GM18508 (cell line): ENCODE data around the gene SLC26A8.

Experiments
- ATAC-seq: cut with Tn5 transposase; IDR thresholded peaks from one replicate; pipeline ENCODE4 v1.9.1; 2021; ENCODE audit warnings: moderate number of reproducible peaks; ENCODE audit not compliant: insufficient read depth, unreplicated experiment

SLC26A8 gene, protein sequence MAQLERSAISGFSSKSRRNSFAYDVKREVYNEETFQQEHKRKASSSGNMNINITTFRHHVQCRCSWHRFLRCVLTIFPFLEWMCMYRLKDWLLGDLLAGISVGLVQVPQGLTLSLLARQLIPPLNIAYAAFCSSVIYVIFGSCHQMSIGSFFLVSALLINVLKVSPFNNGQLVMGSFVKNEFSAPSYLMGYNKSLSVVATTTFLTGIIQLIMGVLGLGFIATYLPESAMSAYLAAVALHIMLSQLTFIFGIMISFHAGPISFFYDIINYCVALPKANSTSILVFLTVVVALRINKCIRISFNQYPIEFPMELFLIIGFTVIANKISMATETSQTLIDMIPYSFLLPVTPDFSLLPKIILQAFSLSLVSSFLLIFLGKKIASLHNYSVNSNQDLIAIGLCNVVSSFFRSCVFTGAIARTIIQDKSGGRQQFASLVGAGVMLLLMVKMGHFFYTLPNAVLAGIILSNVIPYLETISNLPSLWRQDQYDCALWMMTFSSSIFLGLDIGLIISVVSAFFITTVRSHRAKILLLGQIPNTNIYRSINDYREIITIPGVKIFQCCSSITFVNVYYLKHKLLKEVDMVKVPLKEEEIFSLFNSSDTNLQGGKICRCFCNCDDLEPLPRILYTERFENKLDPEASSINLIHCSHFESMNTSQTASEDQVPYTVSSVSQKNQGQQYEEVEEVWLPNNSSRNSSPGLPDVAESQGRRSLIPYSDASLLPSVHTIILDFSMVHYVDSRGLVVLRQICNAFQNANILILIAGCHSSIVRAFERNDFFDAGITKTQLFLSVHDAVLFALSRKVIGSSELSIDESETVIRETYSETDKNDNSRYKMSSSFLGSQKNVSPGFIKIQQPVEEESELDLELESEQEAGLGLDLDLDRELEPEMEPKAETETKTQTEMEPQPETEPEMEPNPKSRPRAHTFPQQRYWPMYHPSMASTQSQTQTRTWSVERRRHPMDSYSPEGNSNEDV

DNA sequence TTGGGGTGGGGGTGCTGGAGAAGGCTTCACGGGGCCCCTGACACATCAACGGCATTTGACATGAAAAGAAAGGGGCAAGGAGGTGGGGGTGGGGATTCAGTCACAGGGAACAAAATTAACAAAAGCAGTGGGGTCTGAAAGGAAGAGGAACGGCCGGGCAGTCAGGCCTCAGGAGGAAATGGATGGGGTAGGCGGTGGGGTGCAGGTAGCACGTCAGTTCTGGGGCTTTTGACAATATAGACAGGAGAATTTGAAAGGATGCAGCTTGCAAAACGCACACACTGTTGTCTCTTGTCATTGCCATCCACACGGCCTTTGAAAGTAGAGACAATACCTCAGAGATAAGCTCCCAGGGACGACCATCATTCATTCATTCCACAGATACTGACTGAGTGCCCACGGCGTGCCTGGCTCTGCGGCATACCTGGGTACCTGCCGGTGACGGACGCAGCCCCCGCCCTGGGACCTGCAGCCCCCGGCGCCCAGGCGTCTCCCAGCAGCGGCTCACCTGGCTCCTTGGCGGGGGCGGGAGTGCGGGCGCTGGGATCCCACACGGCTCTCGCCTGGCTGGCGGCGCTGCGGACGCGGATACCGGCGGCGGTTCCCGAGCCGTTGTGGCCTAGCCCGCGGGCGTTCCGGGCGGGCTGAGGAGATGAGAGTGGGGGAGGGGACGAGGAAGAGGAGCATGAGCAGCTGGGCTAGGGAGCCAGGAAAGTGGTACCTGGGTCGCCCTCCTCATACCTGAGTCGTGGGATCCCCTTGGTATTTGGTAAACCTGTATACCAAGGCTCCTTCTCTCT lies at the start of gene SLC26A8:
Gene SLC26A8 (minus strand): TSS at position 646 of the 800 bp plus-strand sequence. CDS start 4,934 bp downstream, outside the sequence.
- no peak for ATAC-seq

DNA sequence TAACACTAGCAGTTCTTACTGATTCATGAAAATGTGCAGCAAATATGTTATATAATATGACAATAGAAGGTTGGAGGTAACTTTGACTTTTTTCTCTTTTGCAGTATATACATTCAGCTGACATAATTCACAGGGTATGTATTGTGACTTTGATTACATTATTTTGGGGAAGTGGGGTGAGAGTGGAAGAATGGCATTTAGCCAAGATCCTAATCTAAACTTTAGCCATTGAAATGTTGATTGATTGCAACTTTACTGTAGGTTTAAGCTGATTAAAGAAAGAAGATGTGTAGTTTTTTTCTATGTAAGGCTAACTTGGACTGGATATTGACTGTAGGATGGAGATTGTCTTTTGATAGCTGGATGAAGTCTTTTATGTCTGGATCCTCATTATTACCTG lies 49.1 kb upstream of the SLC26A8 start:
- no peak for ATAC-seq

DNA sequence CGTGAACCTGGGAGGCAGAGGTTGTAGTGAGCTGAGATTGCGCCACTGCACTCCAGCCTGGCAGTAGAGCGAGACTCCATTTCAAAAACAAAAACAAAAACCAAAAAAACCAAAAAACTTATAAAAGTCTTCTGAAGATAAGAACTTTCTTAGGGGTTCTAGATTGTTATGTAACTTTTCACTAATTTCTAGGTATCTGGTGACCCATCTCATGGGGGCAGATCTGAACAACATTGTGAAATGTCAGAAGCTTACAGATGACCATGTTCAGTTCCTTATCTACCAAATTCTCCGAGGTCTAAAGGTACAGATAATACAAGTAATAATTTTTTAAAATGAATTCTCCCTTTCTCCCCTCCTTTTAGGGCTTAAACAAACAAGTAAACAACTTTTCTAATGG lies 48.2 kb upstream of the SLC26A8 start:
- no peak for ATAC-seq

DNA sequence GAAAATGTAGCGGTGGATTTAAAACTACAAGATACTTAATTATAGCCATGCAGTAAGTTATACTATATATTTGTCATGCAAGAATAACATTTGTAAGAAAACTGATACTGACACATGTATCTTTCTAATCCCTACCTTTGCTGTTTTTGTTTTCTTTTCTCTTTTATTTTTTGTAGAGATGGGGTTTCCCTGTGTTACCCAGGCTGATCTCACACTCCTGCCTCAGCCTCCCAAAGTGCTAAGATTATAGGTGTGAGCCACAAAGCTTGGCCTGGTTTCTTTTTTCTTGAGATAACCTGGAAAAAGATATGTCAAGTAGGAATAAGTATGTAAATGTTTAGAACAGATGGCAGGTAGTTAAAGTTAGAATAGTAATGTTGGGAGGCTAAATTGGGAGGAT lies 47.3 kb upstream of the SLC26A8 start:
- no peak for ATAC-seq

DNA sequence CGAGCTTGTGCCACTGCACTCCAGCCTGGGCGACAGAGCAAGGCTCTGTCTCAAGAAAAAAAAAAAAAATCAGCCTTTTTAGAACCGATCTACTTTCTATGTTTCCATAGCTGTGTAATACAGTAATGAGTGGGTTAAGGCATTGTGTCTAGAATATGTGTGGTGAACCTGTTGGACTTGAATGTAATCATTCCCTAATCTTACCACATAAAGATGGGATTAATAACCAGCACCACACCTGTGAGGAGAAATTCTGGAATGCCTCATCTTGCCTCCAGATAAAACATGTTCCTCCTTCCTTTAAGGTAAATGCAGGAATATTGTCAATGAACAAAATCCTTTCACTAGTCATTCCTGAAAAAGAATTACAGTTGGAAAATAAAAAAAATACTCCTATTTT lies 46.8 kb upstream of the SLC26A8 start:
- no peak for ATAC-seq

DNA sequence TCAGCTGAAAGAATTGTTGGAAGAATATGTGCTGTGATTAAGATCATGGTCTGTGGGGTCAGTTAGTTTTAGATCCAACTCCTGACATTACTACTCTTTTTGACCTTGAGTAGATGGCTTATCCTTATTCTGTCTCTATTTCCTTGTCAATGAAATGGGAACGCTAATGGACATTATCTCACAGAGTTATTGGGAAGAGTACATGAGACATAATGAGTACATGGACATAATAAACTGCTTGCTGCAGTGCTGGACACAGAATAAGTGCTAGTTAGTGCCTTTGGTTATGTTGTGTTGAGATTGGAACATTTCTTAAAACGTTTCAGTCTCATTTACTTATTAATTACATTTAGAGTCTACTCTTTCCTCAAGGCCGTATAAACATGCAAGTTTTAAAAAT lies 45.8 kb upstream of the SLC26A8 start:
- no peak for ATAC-seq

DNA sequence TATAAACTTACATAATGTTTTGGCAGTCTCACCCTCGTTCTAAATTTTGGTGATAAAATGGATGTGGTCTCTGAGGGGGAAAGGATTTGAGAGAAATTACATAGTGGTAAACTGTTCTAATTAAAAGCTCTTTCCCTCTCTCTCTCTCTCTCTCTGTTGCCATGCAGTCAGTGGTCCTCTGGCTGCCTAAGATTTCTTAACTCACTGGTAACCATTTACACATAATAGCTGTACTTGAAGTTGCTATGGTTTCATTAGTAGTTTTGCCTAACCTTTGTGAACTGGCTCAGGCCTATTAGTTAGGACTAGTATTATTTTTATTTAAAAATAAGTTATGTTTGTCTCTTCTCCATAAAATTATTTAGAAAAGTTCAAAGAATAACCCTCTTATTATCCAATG lies 45.1 kb upstream of the SLC26A8 start:
- ATAC-seq, result no peak

DNA sequence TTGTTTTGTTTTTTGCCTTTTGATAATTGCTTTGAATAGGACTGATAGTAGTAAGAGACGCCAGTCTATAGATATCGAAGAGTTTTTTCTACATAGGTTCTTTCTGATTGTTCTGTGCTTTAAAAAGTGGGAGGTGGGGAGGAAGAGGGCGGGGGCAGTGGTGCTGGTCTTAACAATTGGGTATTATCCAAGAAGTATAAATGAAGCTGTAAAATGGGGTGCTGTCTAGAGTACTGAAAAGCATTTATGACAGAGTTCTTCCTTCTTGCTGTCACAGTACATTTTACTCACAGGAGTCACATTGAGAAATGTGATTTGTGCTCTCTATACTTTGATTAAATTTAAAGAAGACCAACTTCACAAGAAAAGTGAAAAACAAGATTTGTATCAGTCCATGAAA lies 44.1 kb upstream of the SLC26A8 start:
- no peak for ATAC-seq

DNA sequence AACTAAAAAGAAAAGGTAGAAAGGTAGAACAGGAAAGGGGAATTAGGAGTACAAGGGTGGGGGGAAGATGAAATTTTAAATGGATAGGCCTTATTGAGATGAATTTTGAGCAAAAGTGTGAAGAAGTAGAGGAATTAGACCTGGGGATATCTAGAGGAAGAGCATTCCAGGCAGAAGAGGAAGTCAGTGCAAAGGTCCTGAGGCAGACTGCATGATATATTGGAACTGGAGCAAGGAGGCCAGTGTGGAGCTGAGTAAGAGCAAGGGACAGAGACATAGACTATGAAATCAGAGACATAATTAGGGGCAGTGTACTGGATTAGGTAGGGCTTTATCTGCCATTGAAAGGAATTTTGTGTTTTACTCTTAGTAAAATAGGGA lies 43.6 kb upstream of the SLC26A8 start:
- ATAC-seq, result no peak

DNA sequence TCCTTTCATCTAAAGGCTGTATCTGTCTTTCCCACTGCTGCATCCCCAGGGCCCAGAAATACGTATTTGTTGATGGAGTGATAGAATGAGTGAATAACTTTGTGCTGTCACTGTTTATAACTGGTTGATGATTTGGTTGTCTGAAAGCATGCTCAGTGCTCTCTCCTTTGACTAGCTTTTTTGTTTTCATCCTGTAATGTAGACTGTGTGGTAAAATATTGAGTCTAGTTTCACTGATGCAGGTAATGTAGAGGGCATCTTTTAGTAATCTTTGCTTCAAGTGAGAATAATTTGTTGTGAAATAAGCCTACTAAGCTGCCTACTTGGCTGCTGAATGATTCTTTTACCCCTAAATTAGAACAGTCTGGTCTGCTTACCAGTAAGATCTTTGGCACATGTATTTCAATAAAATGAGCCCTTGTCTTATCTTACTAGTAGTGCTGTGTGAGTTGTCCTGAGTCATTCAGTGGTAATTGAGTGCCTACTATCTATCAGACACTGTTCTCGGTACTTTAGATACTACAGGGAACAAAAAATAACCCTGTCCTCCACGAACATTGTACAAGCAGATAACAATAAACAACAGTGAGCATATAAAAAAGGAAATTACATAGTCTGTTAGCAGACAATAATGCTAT lies 43.1 kb upstream of the SLC26A8 start:
- no peak for ATAC-seq

DNA sequence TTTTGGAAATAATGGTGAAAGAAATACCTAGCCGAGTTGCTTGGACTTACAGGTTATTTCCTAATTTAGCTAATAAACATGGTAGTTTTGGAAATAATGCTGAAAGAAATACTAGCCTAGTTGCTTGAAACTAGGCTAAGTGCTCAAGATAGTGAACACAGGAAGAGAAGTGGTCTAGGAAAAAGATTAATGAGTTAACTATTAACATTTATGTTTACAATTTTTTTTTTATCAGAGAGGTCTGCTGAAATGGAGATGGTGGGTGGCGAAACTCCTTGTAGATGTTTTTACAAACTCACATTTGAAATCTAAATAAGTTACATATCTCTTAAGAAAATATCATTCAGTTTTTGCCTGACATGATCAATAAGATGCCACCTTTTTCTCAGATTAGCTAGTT lies 42.4 kb upstream of the SLC26A8 start:
- no peak for ATAC-seq

DNA sequence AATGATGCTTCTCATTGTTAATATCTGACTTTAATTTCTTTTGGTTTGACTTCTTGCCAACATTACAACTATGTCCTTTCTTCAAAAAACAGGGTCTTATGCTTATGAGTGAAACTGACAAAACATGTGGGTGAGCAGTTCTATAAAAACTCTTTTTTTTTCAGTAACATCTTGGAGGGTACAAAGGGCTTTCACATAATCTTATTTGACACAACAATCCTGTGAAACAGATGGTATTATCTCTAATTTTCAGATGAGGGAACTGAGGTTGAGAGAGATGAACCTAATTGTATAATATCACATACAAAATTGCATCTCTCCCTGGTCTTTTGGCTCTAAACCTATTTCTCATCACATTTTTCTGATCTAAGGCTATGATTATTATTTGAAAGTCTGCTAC lies 41.5 kb upstream of the SLC26A8 start:
- ATAC-seq, result no peak

DNA sequence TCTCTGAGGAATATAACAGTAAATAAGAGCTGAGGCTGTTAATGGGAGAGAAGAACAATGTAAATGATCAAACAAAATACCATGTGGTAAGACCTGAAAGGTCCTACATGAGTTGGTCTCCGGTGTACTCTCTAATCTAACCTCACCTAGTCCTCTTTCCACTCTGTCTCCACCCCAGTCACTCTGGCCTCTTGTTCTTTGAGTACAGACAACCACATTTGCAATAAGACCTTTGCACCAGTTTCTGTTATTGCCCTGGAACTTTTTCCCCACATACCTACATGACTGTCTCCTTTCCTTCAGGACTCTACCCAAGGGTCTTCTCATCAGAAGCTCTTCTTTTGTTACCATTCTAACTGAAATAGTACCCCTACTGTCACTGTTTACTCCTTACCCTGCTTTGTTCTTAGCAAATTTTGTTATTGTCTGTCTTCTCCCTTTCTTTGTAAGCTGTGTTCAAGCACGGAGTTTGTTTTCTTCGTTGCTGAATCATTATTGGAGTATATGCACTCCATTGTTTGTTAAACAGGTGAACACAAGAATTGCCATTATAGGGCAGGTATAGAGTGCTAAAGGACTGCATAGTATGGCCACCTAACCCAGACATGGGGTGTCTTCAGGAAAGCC lies 40.4 kb upstream of the SLC26A8 start:
- ATAC-seq, result no peak

DNA sequence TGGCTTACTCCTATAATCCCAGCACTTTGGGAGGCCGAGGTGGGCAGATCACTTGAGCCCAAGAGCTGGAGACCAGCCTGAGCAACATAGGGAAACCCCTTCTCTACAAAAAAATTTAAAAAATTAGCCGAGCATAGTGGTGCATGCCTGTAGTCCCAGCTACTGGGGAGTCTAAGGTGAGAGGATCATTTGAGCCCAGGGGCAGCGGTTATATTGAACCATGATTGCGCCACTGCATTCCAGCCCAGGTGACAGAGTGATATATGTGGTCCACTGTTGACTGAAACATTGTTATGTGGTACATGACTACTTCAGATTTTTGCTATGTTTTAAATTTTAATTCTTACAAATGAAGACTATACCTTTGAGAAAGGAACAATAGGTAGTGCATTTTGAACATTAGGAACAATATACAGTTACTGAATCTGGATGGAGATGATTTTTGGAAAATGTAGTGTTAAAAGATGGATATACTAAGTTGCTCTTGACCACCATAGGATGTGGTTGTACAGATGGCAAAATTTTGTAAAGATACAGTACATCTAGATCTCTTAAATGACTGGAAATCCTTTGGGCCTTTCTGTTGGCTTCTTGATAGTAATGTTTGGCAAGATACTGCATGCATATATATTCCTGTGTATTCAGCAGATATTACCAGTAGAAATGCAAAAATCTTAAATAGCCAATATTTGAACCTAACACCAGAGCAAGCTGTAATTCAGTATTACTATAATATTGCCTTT lies 39.0 kb upstream of the SLC26A8 start:
- ATAC-seq, result no peak

DNA sequence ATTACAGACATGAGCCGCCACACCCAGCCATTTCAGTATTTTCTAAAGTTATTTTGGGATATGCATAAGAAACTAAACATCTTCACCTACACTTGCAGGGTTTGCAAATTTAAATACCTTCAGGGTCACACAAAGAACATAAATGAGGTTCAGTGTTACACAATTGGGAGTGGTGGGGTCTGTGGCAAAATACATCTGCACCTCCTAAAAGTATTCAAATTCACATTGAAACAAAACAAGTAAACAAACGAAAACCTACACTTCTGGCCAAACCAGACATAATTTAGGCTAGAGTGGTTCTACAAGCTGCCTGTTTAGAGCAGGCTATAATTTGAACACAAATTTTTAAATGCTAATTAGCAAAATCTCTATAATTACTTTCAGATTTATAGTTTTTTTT lies 37.8 kb upstream of the SLC26A8 start:
- no peak for ATAC-seq

DNA sequence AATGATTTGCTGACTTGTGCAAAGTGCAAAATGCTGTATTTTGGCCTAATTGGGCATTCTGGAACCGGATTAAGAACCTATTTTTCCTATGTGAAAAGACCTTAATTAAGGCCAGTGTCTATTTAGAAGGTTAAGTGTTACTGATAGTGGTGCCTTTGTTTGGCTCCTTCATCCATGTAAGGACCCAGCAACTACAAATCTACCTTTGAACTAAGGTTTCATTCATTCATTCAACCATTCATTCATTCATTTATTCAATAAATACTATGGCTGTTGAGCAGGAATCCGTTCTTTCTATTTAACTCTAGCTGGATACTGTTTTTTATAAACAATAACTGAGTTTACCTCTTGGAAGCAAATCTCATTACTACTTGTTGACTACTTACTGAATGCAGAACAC lies 36.8 kb upstream of the SLC26A8 start:
- ATAC-seq, result no peak

DNA sequence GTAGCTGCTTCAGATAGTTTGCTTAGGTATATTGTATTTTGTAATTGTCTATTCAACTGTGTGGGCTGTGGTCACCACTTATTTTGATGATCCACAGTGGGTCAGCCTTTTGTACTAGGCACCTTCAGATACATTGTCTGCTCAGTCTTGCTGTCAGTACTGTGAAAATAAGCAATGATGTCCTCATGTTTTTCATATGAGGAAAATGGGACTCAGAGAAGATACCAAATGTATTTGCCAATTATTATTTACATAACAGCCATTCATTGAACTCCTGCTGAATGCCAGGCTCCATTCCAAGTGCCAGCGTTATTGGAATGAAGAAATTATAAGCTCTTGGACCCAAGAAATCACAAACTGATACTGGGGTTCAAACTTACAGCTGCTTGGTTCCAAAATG lies 31.7 kb upstream of the SLC26A8 start:
- ATAC-seq, result no peak

DNA sequence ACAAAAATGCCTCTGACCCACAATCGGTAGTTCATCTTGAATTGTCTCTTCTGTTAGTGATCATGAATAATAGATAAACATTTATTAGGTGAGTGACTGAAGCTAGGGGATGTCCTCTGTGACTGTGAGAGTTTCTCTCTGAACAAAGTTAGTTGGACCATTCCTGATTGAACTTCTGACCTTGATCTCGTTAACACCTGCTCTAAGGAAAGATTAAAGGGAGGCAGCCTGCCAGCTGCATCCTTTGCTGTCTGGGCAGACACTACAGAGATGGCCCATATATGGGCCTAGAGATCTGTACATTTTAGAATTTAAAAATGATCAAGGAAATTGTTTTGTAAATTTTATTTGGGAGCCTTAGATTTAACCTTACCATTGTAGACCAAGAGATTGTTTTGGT lies 30.5 kb upstream of the SLC26A8 start:
- no peak for ATAC-seq

DNA sequence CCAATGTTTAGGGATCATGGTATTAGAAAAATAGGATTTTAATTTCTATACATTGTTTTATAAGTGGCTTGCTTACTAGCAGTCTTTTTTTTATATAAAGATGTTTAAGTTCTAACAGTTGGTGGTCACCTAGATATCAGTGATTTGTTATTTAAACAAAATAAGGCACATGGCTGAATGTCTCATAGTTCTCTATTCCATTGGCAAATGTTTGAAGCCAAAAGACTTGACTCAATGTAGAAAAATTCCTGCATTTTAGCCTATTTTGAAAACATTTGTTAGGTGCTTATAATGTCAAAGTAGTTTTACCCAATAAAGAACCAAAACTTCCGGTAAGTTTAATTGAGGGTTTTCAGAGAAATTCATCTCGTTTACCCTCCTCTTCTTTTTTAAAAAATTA lies 30.0 kb upstream of the SLC26A8 start:
- ATAC-seq, result no peak
